NCI-H345 (cell line): ENCODE measurements around the gene PTTG1IP.
A peak's percentile ranks its signal among the peaks of the same experiment; 100 is the strongest.

Source experiments
- DNase-seq: peaks from one replicate; lab custom pipeline; 2025; lab: John Stamatoyannopoulos, UW

The PTTG1IP gene

GRCh38 chr21:44800971-44801467 lies 72.5 kb downstream of the PTTG1IP start:
- DNase-seq, result peak; percentile 15

- DNase-seq, result no peak
Measured at GRCh38 chr21:44800103-44800502, 73.4 kb downstream of the PTTG1IP start.

- DNase-seq, result no peak
Measured at GRCh38 chr21:44799646-44800045, 73.8 kb downstream of the PTTG1IP start.
